HepG2 (cell line): ENCODE data around the gene RPS6KA2.

Source experiments
- POLR2A ChIP-seq, 2 experiments: IDR thresholded peaks; 2 replicates each; pipeline ENCODE4 v1.6.1; 2011; ENCODE audit warnings: low read depth in 2 of 2, low read length in 2 of 2, mild to moderate bottlenecking in 1 of 2, moderate library complexity in 1 of 2; ENCODE audit not compliant: insufficient read depth in 1 of 2
- RFX5 ChIP-seq: IDR thresholded peaks from 2 replicates; pipeline ENCODE4 v1.6.1; 2011; ENCODE audit warnings: low read depth, low read length, improper control_type of control experiment
- ZZZ3 ChIP-seq: sonication (generic); formaldehyde crosslinking; IDR thresholded peaks from 2 replicates; pipeline ENCODE4 v1.4.0; 2020; ENCODE audit warnings: missing genetic modification reagents, mild to moderate bottlenecking, borderline replicate concordance

DNA sequence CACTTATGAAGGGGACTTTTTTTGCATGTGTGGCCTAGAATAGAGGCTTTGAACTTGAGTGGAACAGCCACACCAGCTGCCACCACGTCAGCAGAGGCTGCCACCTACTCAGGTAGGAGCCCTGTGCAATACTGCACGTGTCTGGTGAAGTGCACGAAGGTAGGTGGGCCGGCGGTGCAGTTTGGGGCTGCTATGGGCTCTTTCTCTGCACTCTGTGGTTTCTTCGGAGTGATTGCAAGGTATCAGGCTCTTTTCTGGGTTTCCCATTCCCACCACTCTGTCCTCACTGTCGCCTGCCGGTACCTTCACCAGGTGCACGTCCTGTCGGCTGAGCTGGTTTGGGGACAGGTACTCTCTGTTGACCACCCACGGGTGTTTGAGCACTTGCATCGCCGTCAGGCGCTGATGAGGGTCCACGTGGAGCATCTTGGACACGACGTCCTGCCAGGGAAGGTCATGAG, 213.5 kb downstream of the RPS6KA2 start:
- TF ChIP-seq POLR2A (IDR thresholded peaks at IDR 0.05; ENCODE audit: insufficient read depth in 1 of 2, low read depth in 2 of 2, low read length in 2 of 2) (no peak), ZZZ3 (CRISPR knock-in tag) (no peak), RFX5 (no peak)
